Stimulated activated effector memory CD8-positive, alpha-beta T cell treated with anti-CD3 and anti-CD28 coated beads, Interleukin-12 subunit alpha, Interleukin-12 subunit beta, amount 100 ng/mL, for 72 hours (primary cell): ENCODE results near the gene LDB3.

Experiments used
- ATAC-seq: fragments of 150-1000 bp; cut with Tn5 transposase; 2 replicates; pipeline ENCODE4 v1.10.0; 2021
- DNase-seq, 2 donors: peaks; one replicate each; pipeline ENCODE4 v3.0.0; 2021 to 2022; ENCODE audit warnings: low spot score in 2 of 2
- H3K27ac Mint-ChIP-seq: one replicate; pipeline ENCODE4 v1.8.0; 2022; ENCODE audit warnings: mild to moderate bottlenecking, mixed read lengths
- H3K36me3 Mint-ChIP-seq: one replicate; pipeline ENCODE4 v1.8.0; 2022; ENCODE audit warnings: mild to moderate bottlenecking, mixed read lengths
- H3K4me1 Mint-ChIP-seq: one replicate; pipeline ENCODE4 v1.8.0; 2022; ENCODE audit warnings: mixed read lengths
- H3K4me3 Mint-ChIP-seq: one replicate; pipeline ENCODE4 v1.8.0; 2022; ENCODE audit warnings: mild to moderate bottlenecking, mixed read lengths
- H3K9me3 Mint-ChIP-seq: one replicate; pipeline ENCODE4 v1.8.0; 2022; ENCODE audit warnings: mixed read lengths

LDB3 gene

DNA sequence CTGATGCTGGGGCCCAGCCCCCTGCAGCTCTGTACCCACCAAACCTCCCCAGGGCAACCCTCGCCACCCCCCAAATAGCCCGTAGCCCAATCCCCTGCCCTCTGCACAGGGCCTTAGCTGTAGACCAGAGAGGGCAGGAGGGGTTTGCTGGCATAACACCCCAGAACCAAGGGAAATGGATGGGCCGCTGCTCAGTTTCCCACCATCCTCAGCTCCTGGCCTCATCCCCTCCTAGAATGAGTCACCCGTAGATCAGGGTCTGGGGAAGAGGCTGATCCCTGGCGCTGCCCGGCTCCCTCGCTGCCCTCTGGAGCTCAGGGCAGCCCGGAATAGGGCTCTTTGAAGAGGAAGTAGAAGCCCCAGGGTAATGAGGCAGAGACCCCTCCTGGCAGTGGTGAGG is 31.2 kb downstream of the LDB3 start:
- ATAC-seq (no peak), DNase-seq (no peak)
- H3K9me3 Mint-ChIP-seq = no peaks in the 10 kb centered on the region
- H3K4me3 Mint-ChIP-seq = no peak overlapping the region
- no peaks in the 10 kb centered on the region for H3K36me3 Mint-ChIP-seq
- no peak overlapping the region for H3K27ac Mint-ChIP-seq
- no peaks in the 10 kb centered on the region for H3K4me1 Mint-ChIP-seq

DNA sequence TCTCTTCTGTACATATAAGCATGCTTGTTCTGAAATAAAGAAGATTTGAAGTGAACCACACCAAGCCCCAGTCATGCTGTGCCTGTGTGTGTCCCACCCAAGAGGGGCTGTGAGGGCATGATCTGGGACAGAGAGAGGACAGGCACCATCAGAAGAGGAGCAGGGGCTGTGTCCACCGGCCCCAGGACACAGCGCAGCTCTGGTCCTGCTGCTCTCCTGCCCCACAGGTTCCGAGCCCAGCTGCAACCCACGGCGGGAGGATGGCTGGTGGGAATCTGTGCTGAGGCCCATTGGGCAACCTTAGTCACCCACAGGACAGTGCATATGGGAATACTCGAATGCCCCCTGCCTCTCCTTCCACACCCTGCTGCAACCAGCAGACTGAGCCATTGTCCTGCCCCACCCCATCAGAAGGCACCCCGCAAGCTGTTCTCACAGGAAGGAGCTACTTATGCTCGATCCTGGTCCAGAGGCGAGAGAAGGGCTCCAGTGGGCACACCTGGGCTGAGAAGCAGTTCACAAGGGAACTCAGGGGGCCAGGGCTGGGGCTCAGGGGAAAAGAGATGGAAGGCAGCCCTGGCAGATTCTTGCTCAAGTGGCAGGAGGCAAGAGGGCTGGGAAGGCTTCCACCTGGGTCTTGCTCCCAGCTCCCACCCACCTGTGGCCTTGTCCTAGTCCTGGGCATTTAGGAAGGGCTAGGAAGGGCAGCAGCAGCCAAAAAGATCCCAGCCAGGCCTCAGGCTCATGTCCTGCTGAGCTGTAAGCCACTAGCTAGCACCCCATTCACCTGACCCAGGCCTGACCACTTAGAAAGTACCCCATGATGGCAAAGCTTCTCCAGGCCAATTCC is 31.9 kb downstream of the LDB3 start:
- H3K9me3 Mint-ChIP-seq = no peaks in the 10 kb centered on the region
- no peak for ATAC-seq
- no peaks in the 10 kb centered on the region for H3K4me1 Mint-ChIP-seq
- H3K4me3 Mint-ChIP-seq = no peak overlapping the region
- no peaks in the 10 kb centered on the region for H3K36me3 Mint-ChIP-seq
- no peak overlapping the region for H3K27ac Mint-ChIP-seq
- no peak for DNase-seq

DNA sequence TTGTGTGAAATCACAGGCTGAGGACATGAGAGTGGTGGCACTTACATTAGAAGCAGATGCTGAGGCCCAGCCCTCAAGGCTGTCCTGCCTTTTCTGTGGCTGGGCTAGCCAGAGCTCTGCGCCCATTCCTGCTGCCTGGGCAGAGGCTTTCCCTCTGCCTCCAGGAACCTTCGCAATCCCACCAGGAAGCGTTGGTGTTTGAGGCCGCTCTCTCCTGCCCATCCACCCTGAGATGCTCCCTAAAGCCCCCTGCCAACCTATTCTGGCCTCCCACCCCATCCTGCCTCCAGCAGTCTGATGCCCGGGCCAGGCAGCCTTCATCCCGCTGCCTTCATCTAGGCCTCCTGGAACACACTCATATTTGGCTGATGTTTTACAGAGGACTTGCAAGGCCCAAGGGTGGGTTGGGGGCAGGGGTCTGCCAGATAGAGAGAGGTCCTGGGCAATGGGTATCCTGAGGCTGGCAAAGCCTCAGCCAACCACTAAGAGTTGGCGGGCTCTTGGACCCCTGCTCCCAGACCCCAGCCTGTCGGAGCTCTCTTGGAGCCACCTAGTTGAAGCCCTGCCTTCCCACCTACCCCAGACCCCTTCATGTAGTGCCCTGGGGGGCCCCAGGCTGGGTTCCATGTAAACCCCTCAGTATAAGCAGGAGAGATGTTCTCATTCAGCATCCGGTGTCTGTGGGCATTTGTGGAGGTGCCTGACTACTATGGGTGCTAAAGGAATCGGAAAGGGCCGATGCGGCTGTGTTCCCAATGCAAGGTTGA is 32.7 kb downstream of the LDB3 start:
- Mint-ChIP-seq H3K4me1 (no peaks in the 10 kb centered on the region), H3K4me3 (no peak overlapping the region), H3K9me3 (no peaks in the 10 kb centered on the region), H3K36me3 (no peaks in the 10 kb centered on the region), H3K27ac (no peak overlapping the region)
- DNase-seq = no peak
- ATAC-seq = no peak

DNA sequence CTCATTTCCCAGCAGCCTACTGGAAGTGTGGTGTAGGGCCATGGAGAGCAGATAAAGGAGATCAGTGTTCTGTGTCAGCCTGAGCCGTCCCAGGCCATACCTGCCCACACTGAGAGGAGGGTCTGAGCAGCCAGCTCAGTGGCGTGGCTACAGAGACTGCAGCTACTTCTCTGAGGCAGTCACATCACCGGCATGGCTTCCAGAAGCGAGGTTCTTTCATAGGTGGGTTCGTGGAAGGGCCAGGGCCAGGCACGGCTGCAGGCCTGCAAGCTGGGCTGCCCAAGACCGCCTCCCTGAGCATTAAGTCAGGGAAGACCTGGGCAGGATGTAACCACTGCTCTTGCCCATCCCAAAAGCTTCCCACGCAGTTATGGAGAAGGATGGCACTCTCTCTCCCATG is 34.9 kb downstream of the LDB3 start:
- no peak for DNase-seq
- no peak overlapping the region for H3K27ac Mint-ChIP-seq
- H3K4me1 Mint-ChIP-seq = no peaks in the 10 kb centered on the region
- ATAC-seq = no peak
- no peaks in the 10 kb centered on the region for H3K36me3 Mint-ChIP-seq
- H3K4me3 Mint-ChIP-seq = no peak overlapping the region
- H3K9me3 Mint-ChIP-seq = no peaks in the 10 kb centered on the region

DNA sequence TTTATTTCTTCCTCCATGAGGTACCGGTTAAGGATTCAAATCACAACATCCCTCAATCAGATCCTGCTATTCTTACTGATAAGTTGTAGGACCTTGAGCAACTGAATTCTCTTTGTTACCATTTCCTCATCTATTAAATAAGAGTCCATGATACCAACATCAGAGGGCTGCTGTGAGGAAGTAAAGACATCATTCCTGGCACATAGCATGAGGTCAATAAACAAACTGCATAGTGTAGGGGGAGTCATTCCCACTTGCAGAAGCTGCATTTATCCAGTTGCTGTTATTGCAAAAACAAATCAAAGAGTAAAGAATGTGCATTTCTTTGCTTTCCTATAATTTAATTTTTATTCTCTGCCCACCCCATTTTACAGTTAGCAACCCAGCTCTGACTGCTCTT is 36.8 kb downstream of the LDB3 start:
- Mint-ChIP-seq H3K36me3 (peaks cover 4% of the 10 kb centered on the region), H3K4me3 (no peak overlapping the region), H3K27ac (peak overlapping the region; percentile 54), H3K9me3 (no peaks in the 10 kb centered on the region), H3K4me1 (peaks cover 9% of the 10 kb centered on the region)
- DNase-seq (no peak), ATAC-seq (no peak)

DNA sequence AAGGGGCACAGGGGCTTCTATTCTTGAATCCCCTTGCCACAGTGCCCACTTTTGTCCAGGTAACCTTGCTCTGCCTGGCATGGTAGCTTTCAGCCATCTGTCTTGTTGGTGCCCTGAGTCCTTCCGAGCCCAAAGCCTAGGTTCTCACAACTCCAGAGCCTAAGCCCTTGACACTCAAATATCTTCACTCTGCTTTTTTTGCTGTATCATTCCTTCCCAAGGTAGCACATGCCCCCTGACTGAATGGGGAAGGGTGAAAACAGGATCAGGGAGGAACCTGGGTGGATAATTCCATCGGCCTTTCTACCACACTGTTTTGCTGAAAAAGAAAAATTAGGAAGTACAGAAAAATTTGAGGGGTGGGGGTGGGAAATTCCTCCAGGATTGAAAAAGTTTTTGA is 37.6 kb downstream of the LDB3 start:
- H3K27ac Mint-ChIP-seq = peak overlapping the region; percentile 54
- no peak for DNase-seq
- H3K4me3 Mint-ChIP-seq = no peak overlapping the region
- no peaks in the 10 kb centered on the region for H3K9me3 Mint-ChIP-seq
- peaks cover 16% of the 10 kb centered on the region for H3K4me1 Mint-ChIP-seq
- ATAC-seq = no peak
- peaks cover 12% of the 10 kb centered on the region for H3K36me3 Mint-ChIP-seq

DNA sequence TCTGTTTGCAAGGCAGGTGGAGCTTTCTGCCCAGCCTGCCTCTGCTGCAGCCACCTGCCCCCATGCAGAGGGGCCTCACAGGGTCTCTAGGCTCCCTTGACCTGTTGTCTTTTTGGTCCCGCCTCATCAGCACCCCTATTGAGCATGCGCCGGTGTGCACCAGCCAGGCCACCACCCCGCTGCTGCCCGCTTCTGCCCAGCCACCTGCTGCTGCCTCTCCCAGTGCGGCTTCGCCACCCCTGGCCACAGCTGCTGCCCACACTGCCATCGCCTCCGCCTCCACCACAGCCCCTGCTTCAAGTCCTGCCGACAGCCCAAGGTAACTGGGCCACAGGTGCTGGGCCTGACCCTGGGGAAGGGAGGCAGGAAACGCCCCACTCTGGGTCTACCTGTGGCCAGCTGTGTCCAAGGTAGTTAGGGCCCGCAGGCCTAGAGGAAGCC is 38.1 kb downstream of the LDB3 start:
- Mint-ChIP-seq H3K36me3 (peaks cover 14% of the 10 kb centered on the region), H3K9me3 (no peaks in the 10 kb centered on the region), H3K4me3 (no peak overlapping the region), H3K4me1 (peaks cover 19% of the 10 kb centered on the region), H3K27ac (no peak overlapping the region)
- ATAC-seq = no peak
- DNase-seq = no peak

DNA sequence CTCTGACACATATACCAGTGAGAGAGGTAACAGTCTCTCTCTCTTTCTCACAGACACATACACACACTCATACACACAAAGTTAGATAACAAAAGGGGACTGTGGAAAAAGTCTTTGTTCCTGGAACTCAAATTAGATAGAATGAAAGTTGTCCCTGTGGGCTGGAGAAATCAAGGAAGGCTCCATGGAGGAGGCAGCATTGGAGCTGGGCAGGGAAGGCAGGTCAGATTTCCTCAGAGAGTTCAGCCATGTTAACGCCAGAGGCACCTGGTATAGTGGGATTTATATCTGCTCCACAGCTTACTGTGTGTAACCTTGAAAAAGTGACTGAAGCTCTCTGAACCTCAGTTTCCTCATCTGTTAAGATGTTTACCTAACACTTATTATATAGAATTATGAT is 38.7 kb downstream of the LDB3 start:
- DNase-seq (no peak), ATAC-seq (no peak)
- Mint-ChIP-seq H3K9me3 (no peaks in the 10 kb centered on the region), H3K4me3 (no peak overlapping the region), H3K36me3 (peaks cover 14% of the 10 kb centered on the region), H3K27ac (no peak overlapping the region), H3K4me1 (peaks cover 21% of the 10 kb centered on the region)

DNA sequence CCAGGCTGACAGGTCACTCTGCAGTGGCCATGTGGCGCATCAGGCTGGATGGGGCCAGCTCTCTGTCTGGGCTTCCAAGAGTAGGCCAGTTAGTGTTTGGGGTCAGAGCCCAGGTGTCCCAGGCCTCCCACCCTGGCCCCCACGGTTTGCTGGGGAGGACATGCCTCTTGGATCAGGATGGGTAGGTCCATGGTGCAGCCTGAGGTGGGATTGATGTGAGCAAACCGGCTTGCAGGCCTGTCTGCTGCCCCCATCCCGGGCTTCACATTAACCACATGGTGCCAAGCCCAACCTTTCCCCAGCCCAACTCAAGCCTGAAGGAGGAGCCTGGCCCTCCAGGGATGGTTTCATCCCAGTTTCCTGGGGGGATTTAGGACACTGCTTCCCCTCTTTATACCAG is 39.2 kb downstream of the LDB3 start:
- Mint-ChIP-seq H3K27ac (no peak overlapping the region), H3K4me3 (no peak overlapping the region), H3K36me3 (peaks cover 14% of the 10 kb centered on the region), H3K4me1 (peaks cover 25% of the 10 kb centered on the region), H3K9me3 (no peaks in the 10 kb centered on the region)
- DNase-seq (no peak), ATAC-seq (no peak)

DNA sequence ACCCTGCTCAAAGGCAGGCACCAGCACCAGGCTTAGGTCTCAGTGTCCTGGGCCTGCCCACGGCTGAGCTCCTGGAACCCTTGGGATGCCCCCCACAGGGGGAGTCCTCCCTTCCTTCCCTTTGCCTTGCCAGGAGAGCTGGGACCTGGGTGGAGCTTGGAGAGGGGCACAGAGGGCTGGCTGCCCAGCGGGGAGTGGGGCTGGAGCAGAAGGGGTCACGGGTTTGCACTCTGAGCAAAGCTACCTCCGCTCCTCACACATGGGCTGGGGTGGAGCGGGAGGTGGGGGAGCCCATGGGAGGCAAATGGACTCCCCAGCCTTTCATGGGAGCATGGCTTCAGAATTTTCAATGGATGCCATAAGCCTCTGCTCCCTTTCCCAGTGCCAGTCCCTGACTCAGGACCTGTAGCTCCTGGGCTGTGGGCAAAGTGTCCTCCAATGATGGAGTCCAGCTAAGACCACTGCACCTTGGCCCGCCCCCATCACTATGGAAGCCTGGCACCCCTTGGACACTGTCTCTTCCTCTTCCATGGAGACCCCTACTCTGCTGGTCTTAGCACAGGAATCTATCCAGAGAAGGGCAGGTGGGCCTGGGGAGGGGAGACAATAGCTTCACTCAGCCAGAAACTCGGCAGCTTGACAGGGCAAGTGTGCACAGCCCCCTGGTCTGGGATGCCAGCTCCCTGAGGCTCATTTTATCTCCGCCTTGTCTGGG is 39.9 kb downstream of the LDB3 start:
- ATAC-seq = no peak
- no peak overlapping the region for H3K4me3 Mint-ChIP-seq
- no peak overlapping the region for H3K27ac Mint-ChIP-seq

DNA sequence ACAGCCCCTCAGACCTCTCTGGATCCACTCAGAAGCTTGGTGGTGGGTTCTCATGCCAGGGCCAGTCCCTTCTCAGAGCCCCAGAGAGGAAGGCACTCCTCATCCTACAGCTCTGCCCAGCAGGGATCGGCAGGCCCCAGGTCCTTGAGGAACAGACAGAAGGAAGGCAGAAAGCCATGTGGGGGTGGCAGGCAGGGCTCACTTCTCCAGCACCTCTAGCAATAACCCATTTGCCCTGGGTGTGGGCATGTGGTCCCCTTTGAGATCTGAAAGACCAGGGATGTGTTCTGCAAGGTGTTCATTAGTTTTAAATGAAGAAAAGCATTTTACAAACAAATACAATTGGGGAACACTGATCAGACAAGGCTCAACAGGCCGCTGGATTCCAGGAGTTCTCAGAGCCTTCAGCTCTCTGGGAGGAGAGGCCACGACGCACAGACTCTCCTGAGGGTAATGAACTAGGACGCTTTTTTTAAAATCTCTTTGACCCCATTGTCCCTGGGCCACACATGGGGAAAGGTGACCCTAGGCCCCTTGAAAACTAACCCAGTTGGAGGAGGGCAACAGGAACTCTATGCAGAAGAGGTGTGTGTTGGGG is 40.6 kb downstream of the LDB3 start:
- peaks cover 25% of the 10 kb centered on the region for H3K4me1 Mint-ChIP-seq

More for the DNA sequence above, 39.9 kb downstream of the LDB3 start:
- DNase-seq = no peak
- Mint-ChIP-seq H3K36me3 (peaks cover 14% of the 10 kb centered on the region), H3K9me3 (no peaks in the 10 kb centered on the region), H3K4me1 (peaks cover 25% of the 10 kb centered on the region)

DNA sequence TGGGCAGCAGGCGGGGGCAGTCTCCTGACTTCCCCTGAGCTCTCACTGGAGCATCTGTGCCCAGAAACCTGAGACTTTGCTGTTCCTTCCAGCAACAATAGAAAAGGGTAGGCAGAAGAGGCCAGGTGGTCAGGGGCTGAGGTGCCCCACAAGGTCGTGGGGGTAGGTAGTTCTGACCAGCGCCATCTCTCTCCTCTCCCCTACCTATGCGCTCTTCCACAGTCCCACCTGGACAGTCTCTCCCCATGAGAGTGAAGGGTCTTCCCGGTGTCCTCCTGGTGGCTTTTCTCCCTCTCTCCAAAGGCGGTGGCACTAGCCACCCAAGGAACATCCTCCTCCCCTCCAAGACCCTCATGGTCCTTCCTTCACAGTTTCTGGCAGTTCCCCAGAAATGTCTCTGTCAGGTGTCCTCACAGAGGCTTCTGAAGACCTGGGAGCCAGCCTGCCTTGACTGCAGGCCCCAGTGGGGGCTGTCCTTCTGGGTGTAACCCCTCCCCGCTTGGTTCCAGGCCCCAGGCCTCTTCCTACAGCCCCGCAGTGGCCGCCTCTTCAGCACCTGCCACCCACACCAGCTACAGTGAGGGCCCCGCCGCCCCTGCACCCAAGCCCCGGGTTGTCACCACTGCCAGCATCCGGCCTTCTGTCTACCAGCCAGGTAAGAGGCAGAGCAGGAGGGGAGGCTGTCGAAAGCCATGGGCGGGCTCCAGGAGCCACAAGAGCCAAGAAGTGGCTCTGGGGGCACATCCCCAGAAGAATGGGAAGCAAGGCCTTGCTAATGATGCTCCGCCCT is 41.3 kb downstream of the LDB3 start:
- peaks cover 25% of the 10 kb centered on the region for H3K4me1 Mint-ChIP-seq
- H3K36me3 Mint-ChIP-seq = peaks cover 14% of the 10 kb centered on the region
- peak overlapping the region; percentile 81 for H3K4me3 Mint-ChIP-seq
- DNase-seq (no peak), ATAC-seq (no peak)
- H3K9me3 Mint-ChIP-seq = no peaks in the 10 kb centered on the region
- H3K27ac Mint-ChIP-seq = peak overlapping the region; percentile 97

More for the DNA sequence above, 40.6 kb downstream of the LDB3 start:
- DNase-seq (no peak), ATAC-seq (no peak)
- Mint-ChIP-seq H3K36me3 (peaks cover 14% of the 10 kb centered on the region), H3K9me3 (no peaks in the 10 kb centered on the region), H3K27ac (no peak overlapping the region), H3K4me3 (no peak overlapping the region)

DNA sequence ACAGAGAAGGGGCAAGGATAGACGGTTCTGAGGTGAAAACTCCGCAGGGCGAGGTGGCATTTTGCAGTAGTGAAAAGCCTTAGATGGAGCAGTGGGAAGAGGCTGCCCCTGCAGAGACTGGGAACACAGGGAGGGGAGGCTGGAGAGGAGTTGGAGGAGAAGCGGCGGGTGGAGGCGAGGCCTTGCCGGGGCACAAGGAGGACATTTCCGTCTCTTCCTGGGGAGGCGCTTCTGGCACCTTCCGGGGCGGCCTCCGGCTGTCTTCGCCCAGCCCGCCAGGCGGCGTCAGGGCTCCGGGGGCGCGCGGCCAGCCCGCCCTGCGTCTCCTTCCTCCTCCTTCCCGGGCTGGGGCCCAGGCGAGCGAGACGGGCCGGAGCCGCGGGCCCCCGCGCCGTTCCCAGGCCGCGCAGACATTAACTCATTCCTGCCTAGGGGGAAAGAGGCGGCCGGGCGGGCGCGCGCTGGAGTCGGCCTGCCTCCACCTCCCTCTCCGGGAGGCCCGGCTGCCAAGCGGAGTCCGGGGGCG is 42.7 kb downstream of the LDB3 start:
- peak; percentile 83 to 89 for DNase-seq
- Mint-ChIP-seq H3K36me3 (peaks cover 14% of the 10 kb centered on the region), H3K27ac (peak overlapping the region; percentile 97), H3K4me1 (peaks cover 25% of the 10 kb centered on the region), H3K9me3 (no peaks in the 10 kb centered on the region), H3K4me3 (peak overlapping the region; percentile 81)
- ATAC-seq = peak; percentile 93
